HL-60 (cell line): ENCODE data around the gene APPL1.

ENCODE experiments used
- DNase-seq, 2 experiments: peaks; one replicate each; pipeline ENCODE4 v3.0.0-alpha.2; 2010 to 2020; ENCODE audit warnings: low read depth in 1 of 2, low spot score in 1 of 2
- H3K27ac ChIP-seq: fragments of 250-450 bp; sonication (Bioruptor Pico); replicated peaks from 2 replicates; pipeline ENCODE4 v1.5.1; 2020; ENCODE audit warnings: mild to moderate bottlenecking, moderate library complexity
- H3K27me3 ChIP-seq: fragments of 250-450 bp; sonication (Bioruptor Pico); 2 replicates; pipeline ENCODE4 v1.5.1; 2021; ENCODE audit warnings: mild to moderate bottlenecking, moderate library complexity; ENCODE audit not compliant: insufficient read depth, poor library complexity, severe bottlenecking
- H3K4me3 ChIP-seq: replicated peaks from 2 replicates; pipeline ENCODE4 v1.5.1; 2011; ENCODE audit warnings: mild to moderate bottlenecking, control low read depth, low read length; ENCODE audit not compliant: insufficient read depth
- CTCF ChIP-seq: IDR thresholded peaks from one replicate; pipeline ENCODE4 v1.5.1; 2011; ENCODE audit warnings: low read length, control low read depth, inconsistent platforms; ENCODE audit not compliant: insufficient read depth
- GABPA ChIP-seq: IDR thresholded peaks from 2 replicates; pipeline ENCODE4 v1.6.1; 2012; ENCODE audit warnings: low read depth
- POLR2AphosphoS5 ChIP-seq: IDR thresholded peaks from 2 replicates; pipeline ENCODE4 v1.6.1; 2012; ENCODE audit warnings: low read depth
- REST ChIP-seq: IDR thresholded peaks from 2 replicates; pipeline ENCODE4 v1.6.1; 2012; ENCODE audit warnings: low read depth; ENCODE audit not compliant: insufficient replicate concordance
- SPI1 ChIP-seq: IDR thresholded peaks from 2 replicates; pipeline ENCODE4 v1.6.1; 2012; ENCODE audit warnings: low read depth, mild to moderate bottlenecking, borderline replicate concordance

The APPL1 gene

DNA sequence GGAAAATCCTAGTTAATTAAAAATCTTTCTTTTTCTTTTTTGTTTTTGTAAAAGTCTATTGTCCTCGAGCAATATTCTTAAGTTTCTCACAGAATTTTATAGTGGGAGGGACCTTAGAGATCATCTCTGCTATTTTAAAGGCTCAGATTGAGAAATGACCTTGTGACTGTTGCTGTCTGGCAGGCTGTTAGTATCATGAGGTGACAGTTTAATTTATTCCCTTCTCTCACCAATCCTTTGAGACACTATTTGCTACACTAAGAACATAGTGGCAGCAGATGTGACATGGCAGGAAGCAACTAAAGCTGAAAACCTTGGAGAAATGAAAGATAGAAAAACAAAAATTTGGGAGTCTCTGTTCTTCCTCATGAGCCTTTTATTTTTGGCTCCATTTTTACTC is 24.9 kb downstream of the APPL1 start:
- H3K27ac ChIP-seq, result no peak overlapping the region
- no peak for TF ChIP-seq GABPA
- no peak for TF ChIP-seq POLR2AphosphoS5
- no peak for TF ChIP-seq CTCF
- no peak for TF ChIP-seq SPI1
- H3K4me3 ChIP-seq, result no peak overlapping the region
- H3K27me3 ChIP-seq, result no peaks in the 10 kb centered on the region
- no peak for DNase-seq

DNA sequence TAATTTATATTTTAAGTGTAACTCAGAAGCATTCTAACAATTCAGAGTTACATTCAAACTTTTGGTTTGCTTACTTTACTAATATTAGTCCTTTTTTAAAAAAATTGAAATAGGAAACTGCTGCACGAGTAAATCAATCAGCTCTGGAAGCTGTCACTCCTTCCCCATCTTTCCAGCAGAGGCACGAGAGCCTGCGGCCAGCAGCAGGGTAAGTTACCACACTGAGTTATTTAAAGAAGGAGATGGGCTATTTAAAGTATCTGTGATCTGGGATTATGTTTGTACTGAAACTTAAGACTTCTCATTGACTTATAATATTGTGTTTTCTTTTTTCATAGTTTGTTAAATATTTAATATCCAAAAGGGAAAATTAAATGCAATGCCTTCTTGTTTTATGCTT is 29.3 kb downstream of the APPL1 start:
- Histone ChIP-seq H3K27ac (no peak overlapping the region), H3K27me3 (no peaks in the 10 kb centered on the region), H3K4me3 (no peak overlapping the region)
- TF ChIP-seq GABPA, result no peak
- no peak for DNase-seq

DNA sequence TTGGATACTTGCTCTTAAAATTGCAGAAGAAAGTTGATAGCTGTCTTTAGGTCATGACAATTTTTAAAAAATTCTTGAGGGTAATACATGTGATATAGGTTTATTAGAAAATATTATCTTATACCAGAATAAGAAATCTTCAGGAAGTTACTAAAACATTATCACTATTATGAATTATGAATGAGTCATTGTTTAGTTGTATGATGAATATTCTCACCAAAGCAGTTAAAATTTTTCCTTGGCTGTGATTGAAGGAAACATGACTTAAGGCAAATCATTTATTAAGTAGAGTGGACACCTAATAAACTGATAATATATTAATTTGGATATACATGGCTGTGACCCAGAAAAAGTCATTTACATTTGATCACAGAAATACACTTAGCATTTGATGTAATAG is 30.1 kb downstream of the APPL1 start:
- H3K27ac ChIP-seq, result no peak overlapping the region
- TF ChIP-seq SPI1 (no peak), REST (no peak), POLR2AphosphoS5 (no peak), CTCF (no peak), GABPA (no peak)
- no peak for DNase-seq
- H3K4me3 ChIP-seq, result no peak overlapping the region
- H3K27me3 ChIP-seq, result no peaks in the 10 kb centered on the region

- DNase-seq, result no peak
- no peak for TF ChIP-seq REST
- TF ChIP-seq SPI1, result no peak
- TF ChIP-seq CTCF, result no peak
- no peak for TF ChIP-seq POLR2AphosphoS5
- TF ChIP-seq GABPA, result no peak
- Histone ChIP-seq H3K27me3 (no peaks in the 10 kb centered on the region), H3K4me3 (no peak overlapping the region), H3K27ac (no peak overlapping the region)
Observed at GRCh38 chr3:57261119-57261518, 33.6 kb downstream of the APPL1 start.

DNA sequence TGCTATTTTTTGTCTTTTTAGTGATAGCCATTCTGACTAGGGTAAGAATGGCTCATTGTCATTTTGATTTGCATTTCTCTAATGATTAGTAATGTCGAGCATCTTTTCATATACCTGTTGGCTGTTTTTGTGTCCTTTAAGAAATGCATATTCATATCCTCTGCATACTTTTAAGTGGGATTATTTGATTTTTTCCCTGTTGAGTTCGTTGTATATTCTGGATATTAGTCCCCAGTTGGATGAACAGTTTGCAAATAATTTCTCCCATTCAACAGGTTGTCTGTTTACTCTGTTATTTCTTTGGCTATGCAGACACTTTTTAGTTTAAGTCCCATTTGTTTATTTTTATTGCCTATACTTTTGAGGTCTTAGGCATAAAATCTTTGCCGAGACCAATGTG is 34.4 kb downstream of the APPL1 start:
- Histone ChIP-seq H3K27ac (no peak overlapping the region), H3K4me3 (no peak overlapping the region), H3K27me3 (no peaks in the 10 kb centered on the region)
- TF ChIP-seq CTCF (no peak), SPI1 (no peak), GABPA (no peak), POLR2AphosphoS5 (no peak), REST (no peak)
- DNase-seq, result no peak
